SKM-1 treated with dmso at 0.1 percent for 144 hours (cell line): ENCODE data around the gene TST.
A peak's percentile ranks its signal among the peaks of the same experiment; 100 is the strongest.

ENCODE experiments used
- DNase-seq: peaks from one replicate; lab custom pipeline; 2025; ENCODE audit not compliant: unreplicated experiment; lab: John Stamatoyannopoulos, UW

The TST gene

DNA sequence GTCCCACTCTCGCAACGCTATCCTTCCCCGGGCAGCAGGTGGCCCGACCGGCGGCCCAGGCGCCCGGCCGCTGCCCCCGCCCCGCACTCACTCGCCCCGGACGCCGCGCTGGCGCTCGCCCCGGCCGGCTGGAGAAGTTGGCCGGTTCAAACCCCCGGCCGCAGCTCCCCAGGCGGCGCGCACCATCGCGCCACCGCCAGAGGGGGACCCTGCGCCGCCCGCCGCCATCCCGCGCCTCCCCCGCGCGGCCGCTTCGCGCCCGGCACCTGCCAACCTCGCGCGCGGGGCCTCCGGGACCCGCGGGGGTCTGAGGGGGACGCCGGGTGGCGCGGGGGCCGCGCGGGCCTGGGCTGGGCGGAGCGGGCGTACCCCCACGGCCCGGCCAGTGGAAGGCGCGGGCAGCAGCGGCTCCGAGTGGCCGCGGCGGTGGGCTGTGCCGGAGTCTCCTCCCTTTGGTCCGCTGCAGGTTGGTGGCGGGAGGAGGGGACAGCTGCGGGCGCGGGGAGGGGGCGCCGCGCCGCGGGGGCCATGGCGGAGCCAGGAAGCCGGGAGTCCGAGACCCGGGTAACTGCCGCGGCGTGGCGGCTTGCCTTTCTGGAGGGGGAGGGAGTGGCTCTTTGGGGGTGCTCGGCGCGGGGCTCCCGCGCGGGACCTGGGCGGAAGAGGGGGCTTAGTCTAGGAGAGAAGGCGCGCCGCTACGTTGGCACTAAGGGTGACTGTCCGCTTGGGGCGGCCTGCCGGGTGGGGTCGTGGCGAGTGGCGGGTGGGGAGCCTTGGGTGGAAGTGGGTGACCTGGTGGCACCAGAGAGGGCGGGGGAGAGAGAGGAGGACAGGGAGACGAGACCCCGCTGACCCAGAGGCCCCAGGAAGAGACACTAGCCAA is at the start of gene TST, which contains the start of gene MPST:
Gene TST, minus strand, starts transcription at position 139 of the 883 bp plus-strand sequence. CDS start 715 bp downstream, outside the sequence.
Gene MPST, plus strand, starts transcription at position 434 of the 883 bp plus-strand sequence. Its CDS starts 95 bp downstream, at position 529.
- peak; percentile 53 for DNase-seq

DNA sequence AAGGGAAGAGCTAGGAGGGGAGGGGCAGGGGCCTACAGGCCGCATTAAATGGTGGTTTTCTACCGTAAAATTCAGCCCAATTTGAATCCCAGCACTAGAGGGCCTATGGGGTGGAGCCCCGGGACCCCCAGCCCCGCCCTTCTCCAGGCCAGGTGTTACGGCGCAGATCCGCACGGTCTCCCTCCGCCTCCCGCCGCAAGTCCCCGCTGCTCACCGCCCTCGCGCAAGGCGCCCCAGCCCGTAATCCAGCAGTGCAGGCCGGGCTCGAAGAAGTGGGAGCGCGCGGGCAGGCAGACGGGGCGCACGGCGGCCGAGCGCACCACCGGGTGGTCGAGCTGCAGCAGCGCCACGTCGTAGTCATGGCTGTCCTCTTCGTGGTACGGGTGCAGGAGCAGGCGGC is 49.6 kb upstream of the TST start:
- no peak for DNase-seq

DNA sequence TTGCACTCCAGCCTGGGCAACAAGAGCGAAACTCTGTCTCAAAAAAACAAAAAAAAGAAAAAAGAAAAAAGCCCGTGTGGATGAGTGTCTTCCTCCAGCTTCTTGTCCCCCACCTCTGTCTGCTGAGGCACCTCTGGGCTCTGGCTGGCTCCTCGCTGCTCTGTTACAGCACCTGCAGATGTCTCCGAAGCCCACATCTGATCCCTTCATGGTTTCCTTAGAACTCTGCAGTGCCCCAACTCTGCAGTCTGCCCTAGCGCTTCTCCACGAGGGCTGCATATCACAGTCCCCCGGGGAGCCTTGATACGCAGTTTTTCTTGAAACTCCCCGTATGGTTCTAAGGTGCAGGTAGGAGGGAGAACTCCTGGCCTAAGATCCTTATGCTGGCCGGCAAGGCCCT is 48.2 kb upstream of the TST start:
- no peak for DNase-seq

GRCh38 chr22:37065961-37066360 is 46.7 kb upstream of the TST start:
- no peak for DNase-seq

DNA sequence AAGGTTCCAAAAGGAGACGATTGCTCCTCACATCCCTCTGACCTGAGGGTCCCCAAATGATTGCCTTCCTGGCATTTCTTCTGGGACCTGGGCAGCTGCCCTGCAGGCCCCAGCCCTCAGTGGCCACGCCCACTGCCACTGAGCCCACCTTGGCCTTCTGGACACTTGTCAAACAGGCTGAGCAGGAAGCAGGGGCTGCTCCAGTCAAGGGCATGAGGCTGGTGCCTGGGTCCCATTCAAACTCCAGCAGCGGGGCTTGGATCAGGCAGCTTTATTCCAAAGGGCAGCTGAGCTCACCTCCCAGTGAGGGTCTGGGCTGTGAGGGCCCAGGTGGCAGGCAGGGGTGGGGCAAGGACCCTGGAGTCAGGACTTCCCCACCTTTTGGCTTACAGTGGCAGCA is 45.9 kb upstream of the TST start:
- DNase-seq: no peak

DNA sequence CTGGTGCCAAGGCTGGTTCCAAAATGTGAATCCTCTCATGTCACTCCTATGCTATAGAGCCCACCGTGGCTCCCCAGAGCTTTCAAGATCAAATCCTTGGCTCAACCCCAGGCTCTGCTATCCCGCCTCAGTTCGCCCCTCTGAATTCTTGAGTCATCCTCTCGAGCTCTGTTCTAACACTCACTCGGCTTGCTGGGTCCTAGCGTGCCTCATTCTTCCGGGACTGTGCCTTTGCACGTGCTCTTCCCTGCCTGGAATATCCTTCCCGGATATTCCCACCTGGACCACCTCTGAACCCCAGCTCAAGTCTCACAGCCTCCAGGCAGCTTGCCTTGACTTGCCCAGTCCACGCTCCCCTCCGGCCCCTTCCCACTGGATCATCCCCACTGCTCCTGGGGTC is 45.3 kb upstream of the TST start:
- no peak for DNase-seq

DNA sequence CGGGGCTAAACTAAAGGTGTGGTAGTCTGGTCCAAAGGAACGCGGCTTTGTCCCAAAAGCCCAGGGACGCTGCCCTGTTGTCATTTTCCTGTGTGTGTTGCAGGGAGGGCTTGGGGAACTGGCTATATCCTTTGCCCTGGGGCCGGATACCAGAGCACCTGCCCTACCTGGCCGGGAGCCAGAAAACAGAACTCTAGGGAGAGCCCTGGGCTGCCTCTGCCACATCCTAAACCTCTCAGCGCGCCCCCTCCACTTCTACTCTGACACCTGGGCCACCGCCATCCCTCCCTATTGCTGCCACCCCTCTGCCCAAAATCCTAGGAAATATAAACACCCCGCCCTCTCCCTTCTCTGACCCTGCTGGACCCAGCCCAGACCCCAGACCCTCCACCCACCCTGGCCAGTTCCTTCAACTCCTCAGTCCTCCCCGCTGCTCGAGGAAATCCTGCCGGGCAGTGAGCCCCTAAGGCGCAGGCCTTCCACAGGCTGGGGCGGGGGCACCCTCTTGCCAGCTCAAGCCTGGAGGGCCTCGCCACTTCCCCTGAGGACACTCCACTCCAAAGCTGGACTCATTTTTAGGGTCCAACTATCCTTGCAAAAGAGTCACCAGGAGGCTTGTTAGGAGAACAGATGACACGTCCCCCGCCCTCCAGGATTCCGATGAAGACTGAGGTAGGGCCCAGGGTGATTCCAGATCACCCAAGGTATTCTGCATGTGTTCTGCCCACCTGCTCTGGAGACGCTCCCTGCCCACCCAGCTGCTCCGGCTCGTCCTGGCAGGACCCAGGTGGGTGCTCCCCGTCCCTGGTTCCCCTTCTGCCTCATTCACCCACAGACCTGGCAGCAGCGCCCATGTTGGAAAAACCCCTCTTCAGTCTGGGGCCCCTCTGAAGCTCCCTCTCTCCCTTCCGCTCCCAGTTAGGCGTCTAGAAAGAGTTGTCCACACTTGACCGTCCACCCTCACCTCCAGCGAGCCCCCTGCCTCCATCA is 44.5 kb upstream of the TST start:
- DNase-seq: no peak

- DNase-seq: no peak
These were observed 43.6 kb upstream of the TST start for GRCh38 chr22:37062702-37063381.

GRCh38 chr22:37062376-37062675 is 43.1 kb upstream of the TST start:
- no peak for DNase-seq

DNA sequence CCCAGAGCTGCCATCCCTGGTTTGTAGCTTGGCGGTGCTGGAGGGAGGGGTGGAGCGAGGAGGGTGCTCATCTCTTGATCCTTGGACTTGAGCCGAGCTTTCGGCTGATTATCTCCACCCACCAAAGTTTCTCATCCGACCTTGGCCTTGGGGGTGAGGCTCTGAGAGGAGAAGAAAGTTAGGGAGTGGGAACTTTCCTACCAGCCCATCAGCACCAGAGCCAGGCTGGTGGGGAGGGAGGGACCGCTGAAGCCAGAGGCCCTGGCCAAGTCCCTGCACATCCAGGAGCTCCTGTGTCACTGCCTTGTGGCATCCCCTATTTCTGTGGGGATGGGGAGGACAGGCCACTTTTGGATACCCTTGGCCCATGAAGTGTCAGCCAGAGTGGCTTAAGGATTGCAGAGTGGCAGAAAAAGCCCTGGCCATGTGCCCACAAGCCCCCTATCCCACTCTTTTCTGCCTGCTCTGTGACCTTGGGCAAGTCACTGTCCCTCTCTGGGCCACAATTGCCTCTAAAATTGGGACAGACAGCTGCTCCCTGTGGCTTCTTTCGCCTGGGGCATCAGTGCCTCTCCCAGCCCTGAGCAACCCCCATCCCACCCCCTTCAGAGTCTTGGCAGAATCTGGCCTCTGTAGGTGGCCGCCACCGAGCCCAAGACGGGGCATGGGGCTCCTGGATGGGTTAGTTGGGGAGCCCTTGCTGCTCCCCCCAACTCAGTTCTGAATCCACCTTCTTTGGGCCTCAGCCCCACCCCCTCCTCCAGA is 42.5 kb upstream of the TST start:
- DNase-seq: no peak

- DNase-seq: no peak
These were observed 41.8 kb upstream of the TST start for GRCh38 chr22:37060801-37061610.

DNA sequence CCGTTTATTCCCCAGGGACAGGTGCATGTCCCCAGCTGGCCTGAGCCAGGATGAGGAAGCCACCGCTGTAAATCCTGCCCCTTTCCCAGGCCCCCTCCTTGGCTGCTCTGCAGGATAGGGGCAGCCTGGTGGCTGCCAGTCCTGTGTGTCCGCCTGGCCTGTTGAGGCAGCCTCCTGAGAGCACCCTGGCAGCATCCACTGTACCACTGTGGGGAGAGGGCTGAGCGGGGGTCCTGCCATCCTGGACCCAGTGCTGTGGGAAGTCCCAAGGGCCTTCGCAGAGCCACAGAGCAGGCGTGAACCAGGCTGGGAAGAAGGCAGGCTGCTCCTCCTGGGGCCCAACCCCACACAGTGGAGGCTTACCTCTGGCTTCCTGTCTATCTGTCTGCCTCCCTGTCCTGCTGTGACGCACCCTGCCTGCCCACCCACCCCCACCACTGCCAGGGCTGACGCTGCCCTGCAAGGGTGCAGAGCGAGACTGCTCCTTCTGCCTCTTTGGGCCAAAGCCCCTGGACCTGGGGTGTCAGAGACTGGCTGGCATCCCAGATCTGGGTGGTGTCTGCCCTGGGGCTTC is 40.7 kb upstream of the TST start:
- DNase-seq: no peak

DNA sequence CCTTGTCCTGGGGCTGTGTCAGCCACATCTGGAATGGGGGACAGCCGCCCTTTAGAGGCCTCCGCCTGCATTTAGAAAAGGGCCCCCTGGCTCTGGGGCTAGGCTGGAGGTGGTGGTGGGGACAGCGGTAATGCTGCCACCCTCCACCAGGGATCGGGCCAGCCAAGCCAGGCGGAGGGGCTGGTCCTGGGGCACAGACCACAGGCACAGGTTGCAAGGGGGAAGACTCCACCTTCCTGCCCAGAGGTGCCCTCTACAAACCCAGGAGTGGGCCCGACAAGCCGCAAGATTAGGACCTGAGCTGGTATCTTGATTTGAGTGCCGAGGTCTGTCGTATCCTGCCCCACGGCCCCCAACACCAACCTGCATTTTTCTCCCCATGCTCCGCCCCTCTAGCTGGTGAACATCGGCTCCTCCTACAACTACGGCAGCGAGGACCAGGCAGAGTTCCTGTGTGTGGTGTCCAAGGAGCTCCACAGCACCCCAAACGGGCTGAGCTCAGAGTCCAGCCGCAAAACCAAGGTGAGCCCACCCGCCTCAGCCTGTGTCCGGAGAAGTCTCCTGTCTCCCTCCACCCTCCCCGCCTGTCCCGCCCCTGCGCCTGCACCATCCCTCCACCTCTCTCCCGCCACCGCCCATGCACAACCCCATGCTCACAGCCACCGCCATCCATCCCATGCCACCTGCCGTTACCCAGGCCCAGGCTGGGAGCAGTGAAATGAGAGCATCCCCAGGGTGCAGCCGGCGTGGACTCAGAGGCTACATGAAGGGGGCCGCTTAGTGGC is 39.9 kb upstream of the TST start:
- no peak for DNase-seq

DNA sequence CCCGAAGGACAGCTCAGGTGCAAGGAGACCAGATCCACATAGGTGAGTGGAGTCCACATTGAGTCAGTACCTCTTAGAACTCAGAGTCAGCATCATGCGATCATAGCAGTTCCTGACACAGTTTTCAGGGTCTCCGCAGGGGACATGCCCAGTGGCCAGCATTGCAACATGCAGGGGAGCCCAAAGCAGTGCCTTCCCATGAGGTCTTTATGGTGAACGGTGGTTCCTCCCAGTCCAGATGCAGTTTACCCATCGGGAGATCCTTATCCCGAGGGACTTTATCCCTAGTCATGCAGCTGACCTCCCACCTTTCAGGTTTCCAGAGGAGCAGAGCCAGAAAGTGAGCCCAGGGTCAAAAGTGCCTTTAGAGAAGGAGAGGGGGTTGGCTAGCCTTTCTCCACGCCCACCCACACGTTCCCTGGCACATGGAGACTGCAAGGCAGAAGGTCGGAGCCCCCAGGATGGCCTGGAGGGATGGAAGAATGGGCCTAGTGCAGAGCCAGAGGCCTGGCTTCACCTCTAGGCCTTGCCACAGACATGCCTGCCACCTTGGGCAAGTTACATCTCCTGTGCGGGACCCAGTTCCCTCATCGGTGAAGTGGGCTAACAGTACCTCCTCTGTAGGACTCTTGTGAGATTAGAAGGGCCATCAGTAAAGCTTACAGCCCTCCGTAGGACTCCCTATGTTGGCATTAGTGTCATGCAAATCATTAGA is 38.7 kb upstream of the TST start:
- no peak for DNase-seq

DNA sequence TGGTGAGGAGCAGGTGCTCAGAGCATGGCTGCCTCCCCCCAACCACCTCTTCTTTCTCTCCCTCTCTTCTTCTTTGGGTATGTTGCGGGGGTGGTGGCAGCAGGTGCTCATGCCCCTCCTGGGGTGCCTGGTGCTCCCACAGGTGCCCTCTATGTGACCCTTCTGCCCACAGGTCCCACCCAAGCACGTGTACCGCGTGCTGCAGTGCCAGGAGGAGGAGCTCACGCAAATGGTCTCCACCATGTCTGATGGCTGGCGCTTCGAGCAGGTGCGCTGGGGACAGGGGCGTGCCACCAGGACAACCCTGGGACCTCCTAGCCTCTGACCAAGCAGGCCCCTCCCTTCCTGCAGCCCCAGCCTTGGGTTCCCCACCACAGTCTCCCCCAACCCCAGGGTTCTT is 38.0 kb upstream of the TST start:
- no peak for DNase-seq

DNA sequence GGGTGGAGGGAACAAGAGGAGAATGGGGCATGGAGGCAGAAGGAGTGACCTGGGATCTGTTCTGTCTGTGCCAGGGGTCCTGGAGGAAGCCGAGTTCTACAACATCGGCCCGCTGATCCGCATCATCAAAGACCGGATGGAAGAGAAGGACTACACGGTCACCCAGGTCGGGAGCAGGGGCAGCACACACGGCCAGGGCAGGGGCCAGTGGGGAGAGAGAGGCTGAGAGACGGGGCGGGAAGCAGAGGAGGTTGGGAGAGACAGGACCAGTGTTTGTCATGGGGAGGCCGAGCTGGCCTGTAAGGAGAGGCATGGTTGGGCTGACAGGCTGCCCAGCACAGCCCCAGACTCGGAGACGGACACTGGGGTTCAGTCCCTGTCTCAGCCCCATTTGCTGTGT is 37.0 kb upstream of the TST start:
- no peak for DNase-seq

DNA sequence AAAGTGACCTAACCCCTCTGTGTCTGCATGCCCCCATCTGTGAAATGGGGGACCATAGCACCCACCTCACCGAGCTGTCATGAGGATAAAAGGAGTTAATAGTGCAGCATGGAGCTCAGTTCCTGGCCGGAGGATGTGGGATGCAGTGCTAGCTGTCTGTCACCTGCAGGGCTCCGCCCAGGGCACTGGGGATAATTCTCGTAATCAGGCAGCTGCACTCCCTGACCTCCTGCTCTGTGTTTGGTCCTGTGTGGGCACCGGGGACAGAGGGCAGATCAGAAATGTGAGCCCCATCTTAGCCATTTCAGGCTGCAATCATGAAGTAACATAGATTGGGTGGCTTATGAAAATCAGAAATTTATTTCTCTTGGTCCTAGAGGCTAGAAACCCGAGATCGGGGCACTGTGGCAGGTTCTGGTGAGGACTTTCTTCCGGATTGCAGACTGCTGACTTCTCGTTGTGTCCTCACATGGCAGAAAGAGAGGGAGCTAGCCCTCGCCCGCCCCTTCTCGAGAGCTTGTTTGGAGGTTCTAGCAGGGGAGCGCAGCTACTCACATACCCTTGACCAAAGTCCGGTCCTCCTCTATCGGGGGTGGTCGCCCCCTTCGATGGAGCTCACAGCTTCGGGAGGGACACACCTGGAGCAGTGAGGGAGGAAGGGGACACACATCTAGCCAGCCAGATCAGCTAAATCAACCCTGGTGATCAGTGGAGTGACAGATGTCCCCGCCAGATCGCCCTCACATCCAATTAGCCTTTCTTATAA is 35.5 kb upstream of the TST start:
- no peak for DNase-seq
